ENCODE data around the gene CDR2.
"Not testable (repeated sequence)": the region's sequence is repeated elsewhere in the genome, so short reads cannot be mapped to it uniquely, and the experiment has no call there.

CDR2 gene

DNA sequence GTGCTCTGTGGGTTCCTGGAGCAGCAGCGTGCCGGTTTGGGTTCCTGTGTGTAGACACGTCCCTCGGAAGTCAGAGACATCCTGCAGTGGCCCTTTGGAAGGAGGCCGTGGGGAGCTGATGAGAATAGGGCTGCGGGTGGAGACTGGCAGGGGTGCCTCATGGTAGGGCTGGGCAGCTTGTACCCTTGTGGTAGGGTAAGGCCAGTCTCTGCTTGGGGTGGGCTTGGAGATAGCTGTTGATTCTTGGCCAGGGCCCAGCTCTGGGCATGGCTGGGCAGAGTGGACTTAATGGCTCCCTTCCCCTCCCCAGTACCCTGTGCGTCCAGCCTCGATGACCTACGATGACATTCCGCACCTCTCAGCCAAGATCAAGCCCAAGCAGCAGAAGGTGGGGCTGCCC is 66.6 kb downstream of the CDR2 start:
- no peak for DNase-seq (ENCODE audit: low read depth)

DNA sequence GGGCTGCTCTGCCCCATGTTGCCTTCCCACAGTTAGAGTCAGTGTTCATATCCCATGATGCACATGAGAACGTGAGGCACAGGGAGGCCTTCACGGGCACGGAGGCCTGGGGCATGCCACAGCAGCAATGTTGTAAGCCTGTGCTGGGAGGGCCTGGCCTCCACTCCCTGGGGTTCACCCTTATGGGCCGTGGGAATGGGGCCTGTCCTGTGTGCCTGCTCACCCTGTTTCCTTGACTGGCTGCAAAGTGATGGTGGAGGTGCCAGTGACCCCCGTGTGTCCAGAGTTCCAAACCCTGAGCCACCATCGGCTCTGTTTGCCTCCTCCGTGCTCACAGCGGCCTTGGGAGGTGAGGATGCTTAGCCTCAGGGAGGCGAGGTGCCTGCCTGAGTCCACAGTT is 67.6 kb downstream of the CDR2 start:
- DNase-seq (ENCODE audit: low read depth) = no peak

DNA sequence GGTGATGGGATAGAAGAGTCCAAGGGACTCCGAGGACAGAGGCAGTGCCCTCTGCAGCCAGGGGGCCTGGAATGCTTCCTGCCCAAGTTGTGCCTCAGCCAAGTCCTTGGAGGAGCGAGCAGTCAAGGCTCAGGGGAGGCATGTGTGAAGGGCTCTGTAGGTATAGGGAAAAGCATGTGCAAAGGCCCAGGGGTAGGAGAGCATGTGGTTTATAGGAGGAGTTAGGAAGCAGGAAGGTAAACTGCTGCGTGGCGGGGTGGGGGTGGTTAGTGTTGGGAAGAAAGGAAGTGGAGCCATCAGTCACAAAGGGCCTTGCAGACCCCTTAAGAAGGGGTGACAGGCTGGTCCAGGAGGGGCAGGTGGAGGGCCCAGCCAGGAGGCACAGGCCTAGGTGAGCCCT is 70.0 kb downstream of the CDR2 start:
- no peak for DNase-seq (ENCODE audit: low read depth)

DNA sequence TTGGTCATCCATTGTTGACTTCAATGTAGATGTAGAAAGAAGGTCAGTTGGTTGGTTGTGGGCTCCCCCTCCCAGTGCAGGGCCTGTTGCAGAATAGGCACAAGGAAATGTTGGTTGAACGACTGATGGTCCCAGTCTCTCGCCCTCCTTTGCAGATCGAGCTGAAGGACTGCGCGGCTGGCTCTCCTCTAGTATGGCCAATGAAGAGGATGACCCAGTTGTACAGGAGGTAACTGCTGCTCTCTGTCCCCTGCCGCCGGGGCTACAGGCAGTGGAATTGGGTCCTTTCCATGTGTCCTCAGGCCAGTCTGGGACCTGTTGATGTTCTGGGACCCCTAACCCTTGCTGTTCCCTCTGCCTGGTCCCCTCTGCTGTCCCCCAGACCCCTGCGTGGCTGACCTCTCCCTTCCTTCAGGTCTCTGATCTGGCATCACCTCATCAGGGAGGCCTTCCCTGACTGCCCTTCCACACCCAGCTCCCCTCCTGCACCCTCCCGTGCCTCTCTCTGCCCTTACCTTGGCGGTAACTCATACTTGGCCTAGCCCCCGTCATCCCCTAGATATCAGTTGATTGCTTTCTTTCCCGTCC is 71.5 kb downstream of the CDR2 start:
- no peak for DNase-seq (ENCODE audit: low read depth)

DNA sequence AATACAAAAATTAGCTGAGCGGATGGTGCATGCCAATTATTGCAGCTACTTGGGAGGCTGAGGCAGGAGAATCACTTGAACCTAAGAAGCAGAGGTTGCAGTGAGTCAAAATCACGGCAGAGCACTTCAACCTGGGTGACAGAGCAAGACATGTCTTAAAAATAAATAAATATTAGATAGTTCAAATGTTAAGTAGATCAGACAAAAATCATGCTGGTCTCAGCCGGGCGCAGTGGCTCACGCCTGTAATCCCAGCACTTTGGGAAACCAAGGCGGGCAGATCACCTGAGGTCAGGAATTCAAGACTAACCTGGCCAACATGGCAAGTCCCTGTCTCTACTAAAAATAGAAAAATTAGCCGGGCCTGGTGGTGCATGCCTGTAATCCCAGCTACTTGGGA is 73.0 kb downstream of the CDR2 start:
- DNase-seq (ENCODE audit: low read depth) = not testable (repeated sequence)

DNA sequence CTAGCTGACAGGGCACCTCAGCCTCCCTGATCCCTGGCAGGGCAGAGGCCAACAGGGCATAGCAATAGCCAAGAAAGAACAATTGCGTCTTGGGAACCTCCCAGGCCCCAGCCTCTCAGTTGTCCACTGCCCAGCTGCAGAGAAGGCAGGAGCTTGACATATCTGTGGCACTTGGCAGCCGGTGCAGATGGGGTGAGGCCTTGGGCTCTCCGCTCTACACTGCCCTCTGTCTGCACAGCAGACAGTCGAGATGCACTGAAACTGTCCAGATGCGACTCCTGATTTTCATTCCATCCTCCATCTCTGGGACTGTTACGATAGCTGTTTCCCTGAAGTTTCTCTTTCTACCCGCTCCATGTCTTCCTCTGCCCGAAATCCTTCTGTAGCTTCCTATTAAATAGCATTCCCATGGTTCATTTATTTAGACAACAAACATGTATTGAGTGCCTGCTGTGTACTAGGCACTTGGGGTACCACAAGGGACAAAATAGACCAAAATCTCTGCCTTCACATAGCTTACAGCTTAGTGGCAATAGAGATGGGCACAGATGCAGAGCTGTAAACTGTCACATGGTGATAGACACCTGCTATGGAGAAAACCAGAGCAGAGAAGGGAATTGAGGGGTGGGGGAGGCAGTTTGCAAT is 73.9 kb downstream of the CDR2 start:
- peak; percentile 34 for DNase-seq (ENCODE audit: low read depth)

DNA sequence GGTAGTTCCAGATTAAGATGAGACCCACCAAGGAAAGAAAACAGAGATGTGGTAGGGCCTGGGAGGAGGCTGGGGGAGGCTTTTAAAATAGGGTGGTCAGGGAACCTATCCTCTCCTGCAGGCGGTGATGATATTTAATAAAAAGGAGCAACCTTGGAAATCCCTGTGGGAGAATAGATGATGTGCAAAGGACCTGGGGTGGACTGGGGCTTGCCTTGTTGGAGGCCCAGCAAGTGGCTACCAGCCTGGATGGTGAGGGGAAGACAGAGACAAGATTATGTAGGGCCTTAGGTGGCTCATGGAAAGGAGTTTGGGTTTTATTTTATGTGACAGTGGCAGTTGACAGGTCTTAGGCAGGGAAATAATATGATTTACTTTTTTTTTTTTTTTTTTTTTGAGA is 75.4 kb downstream of the CDR2 start:
- DNase-seq (ENCODE audit: low read depth) = no peak

DNA sequence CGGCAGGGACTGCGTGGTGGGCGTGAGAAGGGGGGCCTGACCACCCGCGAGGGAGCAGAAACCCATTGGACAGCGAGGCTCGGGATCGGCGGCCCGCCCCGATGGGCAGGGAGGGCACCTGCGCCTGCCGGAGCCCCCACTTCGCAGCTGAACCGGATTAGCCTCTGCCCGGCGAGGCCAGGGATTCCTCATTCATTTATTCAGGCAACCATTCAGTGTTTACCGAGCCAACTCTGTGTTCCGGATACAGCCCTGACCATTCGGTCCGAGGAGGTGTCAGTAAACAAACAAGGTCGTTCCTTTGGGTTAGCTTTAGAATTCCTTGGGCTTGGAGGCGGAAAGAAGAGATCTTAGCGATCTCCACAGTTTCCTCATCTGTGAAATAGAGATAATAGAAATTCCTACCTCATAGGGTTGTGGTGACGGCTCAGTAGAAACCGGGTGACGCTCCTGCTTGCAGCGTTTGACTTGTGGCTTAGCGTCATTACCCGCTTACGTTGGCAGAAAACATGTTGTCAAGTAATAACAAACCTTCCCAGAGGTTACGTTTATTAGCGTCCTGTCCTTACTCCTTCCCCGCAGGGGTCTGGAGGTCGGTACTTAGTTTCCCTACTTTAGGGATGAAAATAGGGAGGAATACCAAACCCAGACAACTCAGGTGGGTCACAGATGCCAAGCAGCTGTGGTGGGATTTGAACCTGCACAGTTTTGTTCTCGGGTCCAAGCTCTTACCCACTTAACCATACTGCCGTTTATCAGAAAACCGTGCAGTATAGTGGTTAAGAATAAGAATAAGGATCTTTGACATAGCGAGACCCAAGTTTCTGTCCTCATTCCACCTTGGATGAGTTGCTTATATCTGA is 76.3 kb downstream of the CDR2 start:
- peak; percentile 84 for DNase-seq (ENCODE audit: low read depth)

DNA sequence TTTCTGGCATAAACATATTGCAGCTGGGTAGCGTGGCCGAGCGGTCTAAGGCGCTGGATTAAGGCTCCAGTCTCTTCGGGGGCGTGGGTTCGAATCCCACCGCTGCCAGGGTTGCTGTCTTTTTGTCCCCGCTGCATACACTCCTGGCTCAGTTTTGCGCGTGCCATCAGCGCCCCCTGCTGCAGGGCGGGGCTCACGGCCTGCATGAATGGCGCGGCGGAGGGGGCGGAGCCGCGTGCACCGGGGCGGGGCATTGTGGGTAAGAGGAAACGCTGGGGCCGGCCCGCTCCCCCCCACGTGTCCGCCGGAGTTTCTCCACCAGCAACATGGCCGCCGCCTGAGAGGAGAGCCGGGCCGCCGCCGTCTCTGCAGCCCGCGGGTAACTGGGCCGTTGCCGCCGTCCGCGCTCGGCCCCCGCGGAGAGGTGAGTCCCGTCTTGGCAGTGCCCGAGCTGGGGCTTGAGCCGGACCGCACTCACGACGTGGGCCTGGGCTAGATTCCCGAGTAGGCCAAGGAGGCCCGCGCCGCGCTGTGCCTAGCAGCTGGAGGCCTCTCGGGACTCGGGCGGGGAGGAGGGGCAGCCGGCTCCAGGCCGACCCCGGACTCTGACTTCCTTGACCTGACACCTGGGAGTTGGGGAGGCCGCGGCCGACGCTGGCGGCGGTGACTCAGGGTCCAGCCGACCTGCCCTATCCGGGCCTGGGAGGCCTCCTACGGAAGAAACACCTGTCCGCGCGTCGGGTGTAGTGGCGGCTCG is 77.1 kb downstream of the CDR2 start, which contains the start of gene POLR3E:
POLR3E (plus strand) TSS at position 296 of the 757 bp plus-strand sequence. CDS start 5,560 bp downstream, outside the sequence.
- DNase-seq (ENCODE audit: low read depth) = peak; percentile 93

DNA sequence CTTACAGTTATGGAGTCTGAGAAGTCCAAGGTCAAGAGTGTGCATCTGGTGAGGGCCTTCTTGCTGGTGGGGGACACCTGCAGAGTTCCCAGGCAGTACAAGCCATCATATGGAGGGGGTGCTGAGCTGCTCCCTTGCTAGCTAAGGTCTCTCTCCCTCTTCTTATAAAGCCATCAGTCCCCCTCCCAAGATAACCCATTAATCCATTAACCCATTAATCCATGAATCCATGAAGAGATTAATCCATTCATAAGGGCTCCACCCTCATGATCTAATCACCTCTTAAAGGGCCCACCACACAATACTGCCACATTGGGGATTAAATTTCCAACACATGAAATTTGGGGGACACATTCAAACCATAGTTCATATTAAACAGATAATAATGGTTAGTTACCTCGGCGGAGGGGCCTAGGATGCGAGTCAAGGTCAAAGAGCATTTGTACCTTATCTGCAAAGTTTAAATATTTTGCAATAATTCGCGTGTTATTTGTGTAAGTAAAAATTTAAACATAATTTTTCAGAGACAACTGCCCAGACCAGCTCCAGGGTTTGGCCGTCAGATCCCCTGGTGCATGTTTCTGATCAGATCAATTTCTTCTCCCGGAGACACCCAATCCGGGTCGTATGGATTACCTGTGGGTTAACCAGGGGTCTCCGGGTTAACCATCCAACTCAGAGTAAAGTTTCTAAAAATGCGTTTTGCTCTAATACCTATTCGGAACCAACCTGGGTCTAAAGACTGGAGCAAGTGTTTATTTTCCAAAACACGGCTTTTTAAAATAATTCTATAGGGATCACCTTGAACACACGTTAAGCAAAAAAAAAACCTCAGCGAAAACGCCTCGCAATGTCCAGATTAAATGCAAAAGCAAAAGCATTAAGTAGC is 78.0 kb downstream of the CDR2 start:
- DNase-seq (ENCODE audit: low read depth) = no peak

Data from stromal cell of bone marrow (primary cell).